Activated CD8-positive, alpha-beta T cell treated with anti-CD3 and anti-CD28 coated beads, Interleukin-2, amount 10 ng/mL, durations not matched to agents 7 days and 5 days (primary cell): ENCODE measurements around the gene BDH1. TPM values are rescaled to one million over a fixed set of nuclear protein-coding genes. Genes with fewer than 3 reads are reported as not detected.
A peak's percentile ranks its signal among the peaks of the same experiment; 100 is the strongest.
"Not testable (repeated sequence)": the region's sequence is repeated elsewhere in the genome, so short reads cannot be mapped to it uniquely, and the experiment has no call there.

Experiments
- ATAC-seq: fragments of 150-1000 bp; cut with Tn5 transposase; one replicate; pipeline ENCODE4 v1.10.0; 2021; ENCODE audit warnings: moderate library complexity
- CTCF ChIA-PET: fragments of 350-600 bp; sonication (Branson Sonifier 250); formaldehyde crosslinking; loops from one replicate; lab custom pipeline; 2021; ENCODE audit warnings: antibody characterized with exemption; lab: Charles Lee
- POLR2A ChIA-PET: fragments of 350-600 bp; sonication (Branson Sonifier 250); formaldehyde crosslinking; loops from one replicate; lab custom pipeline; 2021; ENCODE audit warnings: antibody characterized with exemption; lab: Charles Lee
- DNase-seq: peaks from one replicate; pipeline ENCODE4 v3.0.0-alpha.2; 2020
- H3K27ac Mint-ChIP-seq: one replicate; pipeline ENCODE4 v1.8.0; 2021; ENCODE audit warnings: mild to moderate bottlenecking, mixed read lengths
- H3K27me3 Mint-ChIP-seq: one replicate; pipeline ENCODE4 v1.8.0; 2021; ENCODE audit warnings: low read depth, mixed read lengths
- H3K36me3 Mint-ChIP-seq: one replicate; pipeline ENCODE4 v1.8.0; 2021; ENCODE audit warnings: low read depth, mixed read lengths
- H3K4me1 Mint-ChIP-seq: one replicate; pipeline ENCODE4 v1.8.0; 2021; ENCODE audit warnings: low read depth, mixed read lengths
- H3K4me3 Mint-ChIP-seq: one replicate; pipeline ENCODE4 v1.8.0; 2021; ENCODE audit warnings: mild to moderate bottlenecking, mixed read lengths
- H3K9me3 Mint-ChIP-seq: one replicate; pipeline ENCODE4 v1.8.0; 2022; ENCODE audit warnings: mixed read lengths; ENCODE audit not compliant: insufficient read depth
- total RNA-seq, 2 experiments: library from RNA; stranded (reverse); gene quantifications; one replicate each; pipeline ENCODE4 v1.2.3, GENCODE V29; 2021

The BDH1 gene, protein sequence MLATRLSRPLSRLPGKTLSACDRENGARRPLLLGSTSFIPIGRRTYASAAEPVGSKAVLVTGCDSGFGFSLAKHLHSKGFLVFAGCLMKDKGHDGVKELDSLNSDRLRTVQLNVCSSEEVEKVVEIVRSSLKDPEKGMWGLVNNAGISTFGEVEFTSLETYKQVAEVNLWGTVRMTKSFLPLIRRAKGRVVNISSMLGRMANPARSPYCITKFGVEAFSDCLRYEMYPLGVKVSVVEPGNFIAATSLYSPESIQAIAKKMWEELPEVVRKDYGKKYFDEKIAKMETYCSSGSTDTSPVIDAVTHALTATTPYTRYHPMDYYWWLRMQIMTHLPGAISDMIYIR
- total RNA-seq, result 100 to 1,000 TPM; 166 to 171 TPM

DNA sequence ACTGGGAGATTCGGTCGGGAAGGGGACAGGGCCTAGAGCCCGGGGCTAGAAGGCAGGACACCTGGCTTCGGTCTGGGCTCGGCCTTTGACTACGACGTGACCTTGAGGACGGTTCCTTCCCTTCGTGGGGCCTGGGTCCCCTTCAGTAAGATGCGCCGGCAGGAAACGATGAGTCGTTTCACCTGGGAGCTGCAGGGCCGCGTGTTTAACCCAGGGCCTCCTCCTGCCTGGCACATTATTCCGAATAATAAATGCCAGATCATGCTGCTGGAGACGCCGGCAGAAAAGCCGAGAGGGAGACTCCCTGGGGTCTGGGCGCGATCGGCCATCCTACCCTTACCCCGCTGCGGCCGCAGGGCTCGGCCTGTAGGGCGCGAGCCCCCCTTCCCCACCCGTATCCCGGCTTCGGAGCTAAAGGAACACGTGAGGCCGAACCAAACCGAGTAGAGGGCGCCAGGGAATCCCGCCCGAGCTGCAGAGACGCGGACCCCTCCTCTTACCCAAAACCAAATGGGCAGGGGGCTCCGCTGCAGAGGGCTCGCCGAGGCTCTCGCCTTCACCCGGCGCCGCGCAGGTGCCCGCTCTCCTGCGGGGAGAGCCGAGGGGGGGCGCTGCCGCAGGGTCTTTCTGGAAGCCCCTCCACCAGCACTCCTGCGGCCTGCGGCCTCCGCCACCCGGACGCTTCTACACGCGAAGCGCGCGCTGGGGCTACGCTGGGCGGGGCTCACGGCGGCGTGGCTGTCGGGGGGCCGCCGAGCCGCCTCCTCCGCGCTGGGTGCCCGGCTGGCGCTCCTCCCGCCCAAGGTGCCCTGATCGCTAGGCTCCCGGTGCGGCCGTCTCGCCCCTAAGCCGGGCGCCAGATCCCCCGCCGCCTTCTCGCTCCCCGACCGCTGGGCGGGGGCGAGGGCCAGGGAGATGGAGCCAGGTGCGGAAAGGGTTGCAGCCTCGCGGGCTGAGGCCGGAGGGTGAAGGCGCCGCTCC, at the start of gene BDH1:
Gene BDH1 (minus strand): TSS at position 688 of the 981 bp plus-strand sequence. CDS start 9,525 bp downstream, outside the sequence.
- ChIA-PET POLR2A (interaction anchor here (0.6 to 2.4 kb wide), 4 partner anchors 11 to 71 kb away, joined by 3 to 7 read pairs (median 3); no protein-coding TSS in a partner anchor), CTCF (interaction anchor here (1.1 kb wide), 1 partner anchor 42 kb away, joined by 3 read pairs; no protein-coding TSS in a partner anchor)
- Mint-ChIP-seq H3K36me3 (peaks cover 70% of the 10 kb centered on the region), H3K4me3 (peak within 1 kb of the TSS; percentile 92), H3K27me3 (no peaks in the 10 kb centered on the region), H3K9me3 (peaks cover 16% of the 10 kb centered on the region), H3K4me1 (peaks cover 60% of the 10 kb centered on the region), H3K27ac (peak within 1 kb of the TSS; percentile 93)
- ATAC-seq (peak; percentile 57), DNase-seq (peak; percentile 83)

DNA sequence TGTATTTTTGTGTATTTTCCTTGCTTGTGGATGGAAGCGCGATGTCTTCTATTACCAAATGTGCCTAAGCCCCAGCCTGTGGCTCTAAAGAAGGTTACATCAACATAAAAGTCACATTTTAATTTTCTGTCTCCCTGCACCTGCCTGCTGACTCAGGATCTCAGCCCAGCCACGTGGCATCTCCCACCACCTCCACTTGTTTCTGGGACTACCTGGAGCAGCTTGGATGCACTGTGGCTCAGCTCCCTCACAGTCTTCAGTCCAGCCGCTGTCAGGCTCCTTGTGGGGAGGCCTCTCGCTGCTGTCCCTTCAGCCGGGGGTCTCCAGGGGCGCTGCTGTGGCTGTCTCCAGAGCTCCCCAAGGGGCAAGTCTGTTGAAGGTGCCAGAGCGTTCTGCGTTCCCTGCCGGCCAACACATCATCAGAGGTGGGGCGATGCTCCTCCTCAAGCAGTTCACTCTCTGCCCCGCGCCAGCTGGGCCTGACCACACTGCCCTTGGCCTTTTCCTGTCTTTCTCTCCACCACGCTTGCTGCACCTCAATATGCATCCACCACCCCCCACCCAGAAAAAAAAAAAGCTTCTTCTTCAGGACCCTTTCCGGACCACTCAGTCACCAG, 47.7 kb upstream of the BDH1 start:
- no peak overlapping the region for H3K4me3 Mint-ChIP-seq
- H3K27ac Mint-ChIP-seq, result peak overlapping the region; percentile 11
- ChIA-PET CTCF (no interaction called here), POLR2A (no interaction called here)
- ATAC-seq (no peak), DNase-seq (no peak)
- H3K4me1 Mint-ChIP-seq, result peaks cover 15% of the 10 kb centered on the region
- no peaks in the 10 kb centered on the region for H3K9me3 Mint-ChIP-seq
- no peaks in the 10 kb centered on the region for H3K27me3 Mint-ChIP-seq
- H3K36me3 Mint-ChIP-seq, result peaks cover 43% of the 10 kb centered on the region

DNA sequence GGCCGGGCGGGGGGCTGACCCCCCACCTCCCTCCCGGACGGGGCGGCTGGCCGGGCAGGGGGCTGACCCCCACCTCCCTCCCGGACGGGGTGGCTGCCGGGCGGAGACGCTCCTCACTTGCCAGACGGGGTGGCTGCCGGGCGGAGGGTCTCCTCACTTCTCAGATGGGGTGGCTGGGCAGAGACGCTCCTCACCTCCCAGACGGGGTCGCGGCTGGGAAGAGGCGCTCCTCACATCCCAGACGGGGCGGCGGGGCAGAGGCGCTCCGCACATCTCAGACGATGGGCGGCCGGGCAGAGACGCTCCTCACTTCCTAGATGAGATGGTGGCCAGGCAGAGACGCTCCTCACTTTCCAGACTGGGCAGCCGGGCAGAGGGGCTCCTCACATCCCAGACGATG, 46.6 kb upstream of the BDH1 start:
- CTCF ChIA-PET, DNase-seq, H3K9me3 Mint-ChIP-seq, POLR2A ChIA-PET, H3K4me3 Mint-ChIP-seq, H3K27ac Mint-ChIP-seq, H3K27me3 Mint-ChIP-seq, ATAC-seq: not testable (repeated sequence)
- Mint-ChIP-seq H3K36me3 (peaks cover 33% of the 10 kb centered on the region), H3K4me1 (peaks cover 25% of the 10 kb centered on the region)

DNA sequence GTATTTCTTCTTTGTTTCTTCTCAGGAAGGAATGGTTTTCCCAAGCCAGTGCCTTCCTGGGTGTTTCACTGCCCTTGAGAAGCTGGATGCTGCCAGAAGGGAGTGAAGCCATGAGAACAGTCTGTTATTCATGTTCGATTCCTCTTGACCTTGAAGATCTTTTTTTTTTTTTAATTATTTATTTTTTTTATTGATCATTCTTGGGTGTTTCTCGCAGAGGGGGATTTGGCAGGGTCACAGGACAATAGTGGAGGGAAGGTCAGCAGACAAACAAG, 45.7 kb upstream of the BDH1 start:
- POLR2A ChIA-PET, result not testable (repeated sequence)

DNA sequence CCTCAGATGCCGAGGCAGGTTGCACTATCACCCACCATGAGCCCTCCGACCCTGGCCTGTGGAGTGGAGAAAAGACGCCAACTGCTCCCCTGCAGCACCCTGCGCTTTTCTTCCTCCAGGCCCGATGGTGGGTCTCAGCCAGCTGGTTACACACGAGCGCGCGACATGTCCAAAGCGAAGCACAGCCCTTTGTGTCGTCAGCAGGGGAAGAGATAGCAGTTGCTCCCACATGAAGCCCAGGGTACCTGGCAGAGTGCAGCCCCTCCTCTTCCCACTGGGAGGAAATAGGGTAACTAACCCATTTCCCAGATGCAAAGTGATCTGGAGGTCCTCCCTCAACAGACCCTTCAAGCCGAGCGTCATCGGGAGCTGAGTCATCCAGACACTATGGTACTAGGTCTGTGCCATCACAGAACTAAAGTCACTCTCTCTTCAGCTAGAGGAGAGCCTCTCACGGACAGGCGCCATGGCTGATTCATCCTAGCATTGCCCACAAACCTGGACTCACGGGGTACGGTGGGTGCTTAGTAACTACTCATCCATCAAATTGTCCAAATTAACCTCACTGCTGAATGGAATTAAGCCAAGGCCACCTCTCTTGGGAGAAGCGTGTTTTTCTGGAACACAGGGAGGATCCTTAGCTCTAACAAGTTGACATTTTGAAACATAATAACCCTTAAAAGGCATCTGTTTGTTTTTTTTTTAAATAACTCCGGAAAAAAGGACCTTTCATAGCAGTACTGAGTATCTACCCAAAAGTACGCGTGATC, 45.2 kb upstream of the BDH1 start:
- POLR2A ChIA-PET, result no interaction called here
- H3K4me1 Mint-ChIP-seq, result peaks cover 33% of the 10 kb centered on the region
- no peak for ATAC-seq
- H3K36me3 Mint-ChIP-seq, result peaks cover 20% of the 10 kb centered on the region
- H3K9me3 Mint-ChIP-seq, result no peaks in the 10 kb centered on the region
- H3K4me3 Mint-ChIP-seq, result no peak overlapping the region
- DNase-seq, result peak; percentile 19
- H3K27ac Mint-ChIP-seq, result no peak overlapping the region
- CTCF ChIA-PET, result interaction anchor here (0.7 to 5.0 kb wide), 2 partner anchors 11 to 31 kb away, joined by 3 to 136 read pairs; no protein-coding TSS in a partner anchor
- H3K27me3 Mint-ChIP-seq, result no peaks in the 10 kb centered on the region

More for the DNA sequence above, 45.7 kb upstream of the BDH1 start:
- H3K27me3 Mint-ChIP-seq, H3K4me3 Mint-ChIP-seq, H3K9me3 Mint-ChIP-seq, ATAC-seq, H3K27ac Mint-ChIP-seq, DNase-seq: not testable (repeated sequence)
- H3K4me1 Mint-ChIP-seq, result peaks cover 29% of the 10 kb centered on the region
- CTCF ChIA-PET, result interaction anchor here (5.0 kb wide), 1 partner anchor 11 kb away, joined by 136 read pairs; no protein-coding TSS in a partner anchor
- H3K36me3 Mint-ChIP-seq, result peaks cover 26% of the 10 kb centered on the region

DNA sequence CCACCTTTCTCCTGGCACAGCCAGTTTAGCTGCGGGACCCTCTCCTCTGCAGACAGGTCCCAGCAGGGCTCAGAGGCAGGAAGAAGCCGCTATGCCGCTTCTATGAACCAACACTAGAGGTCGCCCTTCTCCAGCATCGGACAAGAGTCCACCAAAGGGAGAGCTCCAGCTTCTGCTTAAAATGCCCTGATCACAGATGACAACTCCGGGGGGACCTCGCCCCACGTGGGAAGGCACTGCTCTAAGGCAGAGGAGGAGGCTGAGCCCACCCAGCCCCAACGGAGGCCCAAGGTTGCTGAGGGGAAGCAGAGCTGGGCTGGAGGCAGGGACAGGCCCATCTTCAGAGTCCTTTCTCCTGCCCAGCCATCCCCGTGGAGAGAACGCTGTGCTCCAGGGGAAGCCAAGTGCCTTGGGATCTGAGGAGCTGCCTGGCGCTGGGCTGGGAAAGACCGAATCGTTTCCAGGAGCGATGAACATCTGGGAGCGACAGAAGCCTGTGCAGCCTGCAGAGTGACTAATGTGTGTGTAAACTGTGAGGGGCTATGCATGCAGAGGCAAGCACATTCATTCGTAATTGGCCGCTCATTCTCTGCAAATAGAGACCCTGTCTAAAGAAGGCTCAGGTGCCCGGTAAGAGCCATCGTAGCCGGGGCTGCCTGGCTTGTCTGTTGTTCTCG, 43.5 kb upstream of the BDH1 start:
- Mint-ChIP-seq H3K4me1 (peaks cover 44% of the 10 kb centered on the region), H3K27me3 (no peaks in the 10 kb centered on the region), H3K27ac (peak overlapping the region; percentile 70), H3K9me3 (no peaks in the 10 kb centered on the region), H3K36me3 (peaks cover 22% of the 10 kb centered on the region), H3K4me3 (no peak overlapping the region)
- ChIA-PET POLR2A (interaction anchor here (0.6 to 1.0 kb wide), 3 partner anchors 11 to 73 kb away, joined by 3 read pairs; no protein-coding TSS in a partner anchor), CTCF (interaction anchor here (0.6 to 5.0 kb wide), 28 partner anchors 9 to 342 kb away, joined by 3 to 136 read pairs (median 5); partner anchors contain the start of genes FYTTD1 and LRCH3)
- DNase-seq, result peak; percentile 89
- ATAC-seq, result peak; percentile 99

DNA sequence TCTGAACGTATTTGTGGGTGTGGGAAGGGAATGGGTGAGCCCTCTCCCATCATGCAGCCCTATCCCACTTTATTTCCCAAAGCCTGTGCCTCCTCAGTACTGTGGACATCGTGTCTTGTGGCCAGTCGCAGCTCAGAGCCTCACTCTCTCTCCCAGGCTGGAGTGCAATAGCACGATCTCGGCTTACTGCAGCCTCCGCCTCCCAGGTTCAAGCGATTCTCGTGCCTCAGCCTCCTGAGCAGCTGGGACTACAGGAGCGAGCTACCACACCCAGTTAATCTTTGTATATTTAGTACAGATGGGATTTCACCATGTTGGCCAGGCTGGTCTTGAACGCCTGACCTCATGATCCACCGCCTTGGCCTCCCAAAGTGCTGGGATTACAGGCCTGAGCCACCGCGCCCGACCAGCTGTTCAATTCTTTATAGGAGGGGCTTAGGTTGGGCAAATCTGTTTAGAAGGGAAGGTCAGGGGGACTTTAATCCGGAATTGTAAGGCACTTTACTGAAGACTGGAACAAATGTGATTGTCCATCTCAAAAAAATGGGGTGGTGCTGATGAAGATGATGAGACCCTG, 42.7 kb upstream of the BDH1 start:
- peaks cover 50% of the 10 kb centered on the region for H3K4me1 Mint-ChIP-seq
- H3K36me3 Mint-ChIP-seq, result peaks cover 21% of the 10 kb centered on the region
- no peaks in the 10 kb centered on the region for H3K9me3 Mint-ChIP-seq
- no peak overlapping the region for H3K4me3 Mint-ChIP-seq
- CTCF ChIA-PET, result interaction anchor here (0.5 to 5.0 kb wide), 18 partner anchors 8 to 342 kb away, joined by 3 to 136 read pairs (median 7); no protein-coding TSS in a partner anchor
- H3K27ac Mint-ChIP-seq, result no peak overlapping the region
- no peak for ATAC-seq
- POLR2A ChIA-PET, result interaction anchor here (1.0 kb wide), 1 partner anchor 74 kb away, joined by 3 read pairs; no protein-coding TSS in a partner anchor
- H3K27me3 Mint-ChIP-seq, result no peaks in the 10 kb centered on the region
- peak; percentile 11 for DNase-seq

DNA sequence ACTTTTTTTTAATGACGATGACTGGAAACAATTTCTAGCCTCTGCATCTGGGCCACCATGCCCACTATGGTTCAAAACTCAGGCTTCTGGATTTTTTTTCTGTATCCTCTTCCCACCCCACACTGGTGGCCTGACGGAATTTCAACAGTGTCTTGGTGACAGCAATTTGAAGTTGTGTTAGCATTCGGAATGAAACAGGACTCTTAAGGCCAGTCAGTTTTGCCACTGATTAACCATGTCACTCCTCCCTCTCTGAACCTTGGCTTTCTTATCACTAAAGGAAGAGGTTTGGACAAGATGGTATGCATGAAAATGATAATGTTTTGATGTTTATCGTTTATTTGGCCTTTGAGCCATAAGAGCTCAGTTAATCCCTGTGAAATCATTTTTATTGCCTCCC, 41.6 kb upstream of the BDH1 start:
- H3K36me3 Mint-ChIP-seq, result peaks cover 21% of the 10 kb centered on the region
- H3K27me3 Mint-ChIP-seq, result no peaks in the 10 kb centered on the region
- ChIA-PET CTCF (interaction anchor here (1.1 to 5.0 kb wide), 3 partner anchors 9 to 42 kb away, joined by 3 to 136 read pairs (median 4); partner anchors contain the start of gene BDH1), POLR2A (interaction anchor here (0.5 kb wide), 1 partner anchor 97 kb away, joined by 3 read pairs; no protein-coding TSS in a partner anchor)
- ATAC-seq (no peak), DNase-seq (peak; percentile 12)
- no peak overlapping the region for H3K4me3 Mint-ChIP-seq
- H3K27ac Mint-ChIP-seq, result peak overlapping the region; percentile 70
- peaks cover 62% of the 10 kb centered on the region for H3K4me1 Mint-ChIP-seq
- H3K9me3 Mint-ChIP-seq, result peaks cover 4% of the 10 kb centered on the region

DNA sequence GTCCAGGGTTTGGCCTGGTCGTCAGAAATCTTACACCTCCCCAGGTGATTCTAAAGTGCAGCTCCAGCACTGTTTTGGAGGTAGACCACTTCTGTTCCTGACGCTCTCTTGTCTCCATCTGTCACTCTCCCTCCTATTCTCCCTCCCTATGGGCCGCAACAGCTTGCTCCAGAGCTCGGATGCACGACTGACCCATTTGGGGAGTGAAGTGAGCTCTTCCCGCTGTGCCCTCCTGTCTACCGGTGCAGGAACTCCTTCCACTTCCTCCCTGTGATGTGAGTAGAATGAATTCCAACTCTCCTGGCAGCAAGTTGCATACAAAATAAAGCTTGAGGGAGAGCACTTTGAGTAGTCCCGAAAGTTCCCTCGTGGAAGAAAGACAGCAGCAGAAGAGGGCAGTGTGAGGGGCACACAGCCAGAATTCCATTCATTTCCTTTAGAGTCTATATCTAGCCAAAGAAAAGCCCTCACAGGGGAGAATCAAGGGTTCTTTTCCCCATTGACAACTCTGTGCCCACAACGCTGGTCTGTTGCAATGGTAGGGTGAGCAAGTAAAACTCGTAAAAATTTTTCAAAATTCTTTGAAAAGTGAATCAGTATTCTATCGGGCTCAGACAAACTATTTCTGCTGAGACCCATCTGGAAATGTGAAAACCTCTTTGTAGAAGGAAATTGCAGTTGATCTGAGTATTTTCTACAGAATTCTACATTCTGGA, 39.9 kb upstream of the BDH1 start:
- Mint-ChIP-seq H3K27ac (peak overlapping the region; percentile 71), H3K36me3 (peaks cover 33% of the 10 kb centered on the region), H3K27me3 (no peaks in the 10 kb centered on the region), H3K4me3 (no peak overlapping the region), H3K9me3 (peaks cover 6% of the 10 kb centered on the region), H3K4me1 (peaks cover 79% of the 10 kb centered on the region)
- ChIA-PET POLR2A (no interaction called here), CTCF (interaction anchor here (1.1 kb wide), 1 partner anchor 93 kb away, joined by 3 read pairs; no protein-coding TSS in a partner anchor)
- ATAC-seq (no peak), DNase-seq (peak; percentile 13)
